GM12865 (cell line): ENCODE measurements around the gene VMP1.

ENCODE experiments used
- DNase-seq: peaks from one replicate; pipeline ENCODE4 v3.0.0; 2010; ENCODE audit warnings: low read depth
- H3K4me3 ChIP-seq: 2 replicates; pipeline ENCODE4 v1.5.1; 2011; ENCODE audit warnings: mild to moderate bottlenecking, low read depth, low read length, control low read depth
- CTCF ChIP-seq: IDR thresholded peaks from 2 replicates; pipeline ENCODE4 v1.5.1; 2011; ENCODE audit warnings: low read length, control low read depth, low read depth, inconsistent platforms; ENCODE audit not compliant: insufficient read depth; ENCODE audit errors: missing control alignments

Gene VMP1

GRCh38 chr17:59762824-59763374, 55.4 kb downstream of the VMP1 start:
- no peak for DNase-seq
- no peak overlapping the region for H3K4me3 ChIP-seq

GRCh38 chr17:59763861-59764260, 56.4 kb downstream of the VMP1 start:
- no peak overlapping the region for H3K4me3 ChIP-seq
- TF ChIP-seq CTCF = no peak
- DNase-seq = no peak

More at GRCh38 chr17:59762824-59763374, 55.4 kb downstream of the VMP1 start:
- no peak for TF ChIP-seq CTCF

GRCh38 chr17:59764292-59764741, 56.9 kb downstream of the VMP1 start:
- no peak overlapping the region for H3K4me3 ChIP-seq
- TF ChIP-seq CTCF = no peak
- DNase-seq = no peak

DNA sequence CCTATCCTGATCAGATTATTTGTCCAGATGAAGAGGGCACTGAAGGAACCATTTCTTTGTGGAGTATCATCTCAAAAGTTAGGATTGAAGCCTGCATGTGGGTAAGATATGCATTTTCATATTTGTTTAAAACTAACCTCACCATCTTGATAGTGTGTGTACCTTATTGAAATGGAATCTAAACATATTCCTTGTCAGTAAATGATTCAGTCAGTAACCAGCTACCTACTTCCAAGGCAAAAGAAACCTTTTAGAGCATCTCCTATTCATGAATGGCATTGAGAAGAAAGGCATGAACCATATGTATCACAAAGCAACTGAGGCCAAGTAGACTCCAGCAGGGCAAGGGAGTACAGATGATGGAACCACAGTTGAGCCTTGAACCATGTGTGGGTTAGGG, 57.6 kb downstream of the VMP1 start:
- DNase-seq = no peak
- H3K4me3 ChIP-seq = no peak overlapping the region
- TF ChIP-seq CTCF = no peak

DNA sequence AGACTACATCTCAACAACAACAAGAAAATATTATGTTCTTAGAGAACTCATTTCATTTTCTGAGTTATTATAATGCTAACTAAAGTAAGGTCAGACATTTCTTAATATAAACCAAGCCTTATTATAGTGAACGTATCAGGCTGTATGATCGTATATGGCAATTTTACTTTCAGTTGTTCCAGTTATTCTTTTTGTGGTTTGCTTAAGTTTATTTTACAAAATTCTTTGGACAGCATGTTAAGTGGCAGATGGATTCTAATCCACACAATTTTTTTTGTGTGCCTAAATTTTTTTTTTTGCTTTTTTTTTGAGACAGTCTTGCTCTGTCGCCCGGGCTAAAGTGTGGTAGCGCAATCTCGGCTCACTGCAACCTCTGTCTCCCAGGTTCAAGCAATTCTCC, 59.0 kb downstream of the VMP1 start:
- no peak overlapping the region for H3K4me3 ChIP-seq
- no peak for TF ChIP-seq CTCF
- DNase-seq = no peak

DNA sequence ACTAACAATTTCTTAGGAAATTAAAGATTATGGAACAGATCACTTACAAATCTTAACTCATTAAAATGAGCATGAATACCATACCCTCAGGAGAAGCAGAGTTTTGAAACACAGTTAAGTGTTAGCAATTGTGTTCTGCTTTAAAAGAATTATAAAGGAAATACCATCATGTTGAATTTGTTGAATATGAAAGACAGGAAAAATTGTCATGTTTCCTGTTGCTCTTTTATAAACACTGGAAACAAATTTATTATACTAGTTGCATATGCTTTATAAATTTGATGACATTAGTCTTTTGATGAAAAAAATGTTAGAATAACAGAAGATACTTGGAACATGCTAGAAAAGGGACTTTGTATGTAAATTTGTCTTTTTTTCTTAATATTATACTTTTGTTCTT, 59.7 kb downstream of the VMP1 start:
- H3K4me3 ChIP-seq = no peak overlapping the region
- TF ChIP-seq CTCF = no peak

DNA sequence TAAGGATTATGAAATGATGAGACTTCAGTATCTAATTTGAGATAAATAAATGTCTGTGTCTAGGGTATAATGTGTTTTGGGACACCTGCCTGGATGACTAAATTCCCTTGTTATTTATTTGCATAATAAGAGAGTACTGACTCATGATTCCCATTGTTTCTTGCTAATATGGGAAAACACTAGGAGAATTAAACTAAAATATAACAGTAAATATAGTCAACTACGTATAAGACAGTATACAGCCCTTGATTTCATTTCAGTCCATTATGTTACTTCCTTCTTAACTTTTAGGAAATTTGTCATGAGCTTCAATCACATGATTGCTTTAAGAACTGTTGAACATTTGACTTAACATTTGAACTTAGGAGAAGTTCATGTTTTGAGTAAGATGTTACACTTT, 62.4 kb downstream of the VMP1 start:
- no peak for DNase-seq
- TF ChIP-seq CTCF = no peak
- no peak overlapping the region for H3K4me3 ChIP-seq

More for the DNA sequence above, 59.7 kb downstream of the VMP1 start:
- DNase-seq = no peak
